Aorta (tissue), 5 donors: ENCODE data around the gene KCNH8. TPM values are rescaled to one million over a fixed set of nuclear protein-coding genes. Genes with fewer than 3 reads are reported as not detected.

Experiments
- ATAC-seq: fragments of 200-7000 bp; cut with Tn5 transposase; one replicate; pipeline ENCODE4 v1.9.1; 2022; ENCODE audit warnings: moderate library complexity; ENCODE audit not compliant: low FRiP score
- DNase-seq, 2 donors: peaks; one replicate each; pipeline ENCODE4 v3.0.0-alpha.2; 2020
- H3K27ac ChIP-seq, 2 donors: one replicate each; pipeline ENCODE4 v1.5.1; 2013; ENCODE audit warnings: low read length in 2 of 2, mild to moderate bottlenecking in 2 of 2, moderate library complexity in 2 of 2, control low read depth in 1 of 2, inconsistent platforms in 1 of 2, low read depth in 1 of 2
- H3K27me3 ChIP-seq, 2 donors: one replicate each; pipeline ENCODE4 v1.6.1; 2013; ENCODE audit warnings: control low read depth in 1 of 2, low read length in 1 of 2, mild to moderate bottlenecking in 1 of 2, moderate library complexity in 1 of 2; ENCODE audit not compliant: insufficient read depth in 2 of 2, control insufficient read depth in 1 of 2
- H3K36me3 ChIP-seq, 2 donors: one replicate each; pipeline ENCODE4 v1.6.1; 2013; ENCODE audit warnings: control low read depth in 1 of 2, low read length in 1 of 2, mild to moderate bottlenecking in 1 of 2; ENCODE audit not compliant: insufficient read depth in 2 of 2, control insufficient read depth in 1 of 2
- H3K4me1 ChIP-seq, 2 donors: one replicate each; pipeline ENCODE4 v1.6.1; 2013; ENCODE audit warnings: low read length in 2 of 2, control low read depth in 1 of 2, mild to moderate bottlenecking in 1 of 2, moderate library complexity in 1 of 2; ENCODE audit not compliant: insufficient read depth in 2 of 2, control insufficient read depth in 1 of 2
- H3K4me3 ChIP-seq, 2 donors: one replicate each; pipeline ENCODE4 v1.5.1; 2013; ENCODE audit warnings: low read length in 2 of 2, control low read depth in 1 of 2, mild to moderate bottlenecking in 1 of 2
- H3K9me3 ChIP-seq: one replicate; pipeline ENCODE4 v1.6.1; 2013; ENCODE audit warnings: mild to moderate bottlenecking, low read length; ENCODE audit not compliant: control insufficient read depth
- WGBS, 2 donors: extraction: QIAGEN DNeasy Blood & Tissue Kit; methylation state at CpG; one replicate each; pipeline ENCODE4 v1.1.7; 2013; 5-methylcytosine and 5-hydroxymethylcytosine counted together
- intact Hi-C, 2 donors: fragments of 100-400 bp; cut with DNase I; formaldehyde crosslinking; loops; one replicate each; pipeline versions ENCODE4 v1.14.2 to v1.15.0; 2022
- polyA plus RNA-seq, 2 donors: library from polyadenylated mRNA; stranded (reverse); fragments of 200-250 nt; gene quantifications; one replicate each; pipeline ENCODE4 v1.2.3, GENCODE V29; 2013
- total RNA-seq, 2 donors: library from RNA; stranded (reverse); fragmentation: NEBNext Ultra II Directional; extraction: Animal tissue kit (Norgen Biotek cat#: 25700); gene quantifications; one replicate each; pipeline ENCODE4 v1.2.1, GENCODE V29; 2021
- donor health status: healthy with polysubstance abuse.
- donor health status: Bipolar disorder and iron deficiency.
- donor health status: DM: no; HTN: no; CAD: no.
- donor health status: DM: no; HTN: no; CAD: no.
- donor health status: DM: yes; HTN: yes; CAD: no.

Gene KCNH8
- total and polyA plus RNA-seq, 4 donors, result 0.13 to 0.29 (median 0.15) TPM; not detected in 1

DNA sequence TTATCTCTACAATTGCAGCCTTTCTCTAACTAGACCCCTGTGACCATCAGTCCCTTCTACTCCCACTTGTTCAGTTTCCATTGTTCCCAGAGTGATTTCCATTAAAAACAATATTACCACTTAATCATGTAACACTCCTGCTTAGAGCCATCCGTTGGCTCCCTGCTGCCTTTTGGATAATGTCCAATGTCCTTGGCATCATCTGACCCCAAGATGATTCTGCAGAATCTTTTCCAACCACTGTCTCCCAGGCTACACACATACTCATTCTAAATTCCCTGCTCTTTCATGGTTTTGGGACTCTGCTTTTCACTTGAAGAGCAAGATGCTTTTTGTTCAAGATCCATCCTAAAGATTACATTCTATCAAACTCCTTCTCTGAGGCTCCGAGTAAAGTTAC lies 7.1 kb downstream of the KCNH8 start:
- intact Hi-C loops, result no loop called here

DNA sequence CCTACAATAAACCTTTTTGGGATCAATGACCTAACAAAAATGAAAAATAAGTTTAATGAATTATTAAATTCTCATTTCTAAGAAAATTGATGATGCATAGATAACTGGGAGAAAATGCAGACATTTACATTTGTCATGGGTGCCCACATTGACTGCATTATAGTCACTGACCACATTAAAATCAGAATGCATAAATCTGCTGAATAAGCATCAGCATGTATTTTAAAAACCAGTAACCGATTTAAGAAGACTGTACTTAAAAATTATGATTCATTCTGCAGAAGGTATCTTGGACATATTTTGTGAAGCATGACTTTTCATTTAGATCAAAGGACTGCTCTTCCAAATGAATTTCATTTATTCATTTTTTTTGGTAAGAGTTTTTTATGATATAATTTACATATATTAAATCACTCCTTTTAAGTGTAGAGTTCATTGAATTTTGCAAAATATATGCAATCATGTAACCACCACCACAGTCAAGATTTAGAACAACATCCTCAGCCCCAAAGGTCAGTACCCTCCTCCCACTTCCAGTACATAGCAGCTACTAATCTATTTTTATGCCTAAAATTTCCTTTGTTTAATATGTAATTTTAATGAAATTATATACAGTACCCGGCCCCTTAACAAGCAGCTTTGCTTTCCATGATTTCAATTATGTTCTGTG lies 11.8 kb downstream of the KCNH8 start:
- WGBS, 2 donors, result 77 to 80% methylated on average over 2 of the region's 2 CpGs

More for the DNA sequence above, 7.1 kb downstream of the KCNH8 start:
- Histone ChIP-seq H3K4me3 (no peak overlapping the region), H3K27ac (no peak overlapping the region), H3K27me3 (no peaks in the 10 kb centered on the region), H3K4me1 (no peaks in the 10 kb centered on the region), H3K9me3 (no peaks in the 10 kb centered on the region), H3K36me3 (no peaks in the 10 kb centered on the region)
- WGBS, 2 donors, result 64% methylated on average over 2 of the region's 2 CpGs
- ATAC-seq, result no peak
- no peak for DNase-seq

GRCh38 chr3:19165654-19166053 lies 17.3 kb downstream of the KCNH8 start:
- intact Hi-C loops, result no loop called here
- DNase-seq (no peak), ATAC-seq (no peak)
- 71 to 85% methylated on average over 2 of the region's 2 CpGs for WGBS, 2 donors
- Histone ChIP-seq H3K9me3 (no peaks in the 10 kb centered on the region), H3K4me3 (no peak overlapping the region), H3K4me1 (no peaks in the 10 kb centered on the region), H3K27me3 (no peaks in the 10 kb centered on the region), H3K27ac (no peak overlapping the region), H3K36me3 (no peaks in the 10 kb centered on the region)

More for the DNA sequence above, 11.8 kb downstream of the KCNH8 start:
- Histone ChIP-seq H3K4me3 (no peak overlapping the region), H3K9me3 (no peaks in the 10 kb centered on the region), H3K4me1 (no peaks in the 10 kb centered on the region), H3K27me3 (no peaks in the 10 kb centered on the region), H3K36me3 (no peaks in the 10 kb centered on the region), H3K27ac (no peak overlapping the region)
- DNase-seq (no peak), ATAC-seq (no peak)
- intact Hi-C loops, result no loop called here

DNA sequence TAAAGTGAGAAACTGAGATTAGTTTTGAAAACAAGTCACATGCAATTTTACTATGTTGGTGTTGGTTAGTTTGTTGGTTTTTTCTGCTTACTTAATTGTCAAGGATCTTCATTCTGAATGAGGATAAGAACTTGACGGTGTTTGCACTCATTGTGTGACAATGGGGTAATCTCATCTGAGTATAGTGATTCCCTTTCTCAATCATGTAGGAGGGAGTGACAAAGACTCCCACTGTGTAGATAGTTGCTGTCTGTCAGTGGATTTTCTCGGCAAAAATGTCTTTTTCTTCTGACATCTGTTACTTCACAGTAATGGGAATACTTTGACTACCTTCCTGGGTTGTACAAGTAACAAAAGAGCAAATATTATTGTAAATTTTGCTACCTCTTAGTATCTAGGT lies 23.5 kb downstream of the KCNH8 start:
- intact Hi-C loops, result no loop called here
- H3K27me3 ChIP-seq, result no peaks in the 10 kb centered on the region
- H3K4me1 ChIP-seq, result no peaks in the 10 kb centered on the region
- no peak for ATAC-seq
- H3K4me3 ChIP-seq, result no peak overlapping the region
- WGBS, 2 donors, result 52 to 58% methylated on average over 2 of the region's 2 CpGs
- no peaks in the 10 kb centered on the region for H3K9me3 ChIP-seq
- DNase-seq, result no peak
- no peaks in the 10 kb centered on the region for H3K36me3 ChIP-seq
- H3K27ac ChIP-seq, result no peak overlapping the region

- Histone ChIP-seq H3K36me3 (no peaks in the 10 kb centered on the region), H3K4me1 (no peaks in the 10 kb centered on the region), H3K9me3 (no peaks in the 10 kb centered on the region), H3K27me3 (no peaks in the 10 kb centered on the region), H3K27ac (no peak overlapping the region), H3K4me3 (no peak overlapping the region)
- ATAC-seq (no peak), DNase-seq (no peak)
- intact Hi-C loops, result no loop called here
- 13 to 21% methylated on average over 1 of the region's 1 CpG for WGBS, 2 donors
Observed at GRCh38 chr3:19173945-19174344, 25.6 kb downstream of the KCNH8 start.

GRCh38 chr3:19183584-19183983 lies 35.3 kb downstream of the KCNH8 start:
- ATAC-seq (no peak), DNase-seq (no peak)
- no peak overlapping the region for H3K27ac ChIP-seq
- no peak overlapping the region for H3K4me3 ChIP-seq
- H3K9me3 ChIP-seq, result no peaks in the 10 kb centered on the region
- H3K4me1 ChIP-seq, result no peaks in the 10 kb centered on the region
- no peaks in the 10 kb centered on the region for H3K27me3 ChIP-seq
- 38 to 42% methylated on average over 5 of the region's 5 CpGs for whole genome bisulfite sequencing, 2 donors
- H3K36me3 ChIP-seq, result no peaks in the 10 kb centered on the region
- intact Hi-C loops, result no loop called here

DNA sequence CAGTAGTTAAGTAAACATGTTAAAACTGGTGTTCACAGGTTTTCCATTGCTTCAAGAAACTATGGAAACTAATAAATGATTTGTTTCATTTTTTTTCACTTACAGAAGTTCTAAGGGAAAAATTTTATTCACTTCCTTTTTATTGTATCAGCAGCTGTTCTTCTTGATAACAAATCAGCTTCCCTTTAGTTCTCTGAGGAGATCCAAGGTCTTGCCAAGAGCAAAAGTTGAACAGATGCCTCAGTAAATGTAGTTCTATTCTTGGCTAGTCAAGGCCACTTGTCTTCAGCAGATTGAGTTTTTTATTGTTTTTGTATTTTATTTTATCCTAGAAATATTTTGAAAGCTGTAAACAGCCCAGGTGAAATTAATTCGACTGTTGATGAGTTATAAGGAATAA lies 41.8 kb downstream of the KCNH8 start:
- ATAC-seq (no peak), DNase-seq (no peak)
- no peak overlapping the region for H3K27ac ChIP-seq
- H3K27me3 ChIP-seq, result no peaks in the 10 kb centered on the region
- 55 to 61% methylated on average over 1 of the region's 1 CpG for WGBS, 2 donors
- H3K36me3 ChIP-seq, result no peaks in the 10 kb centered on the region
- H3K4me3 ChIP-seq, result no peak overlapping the region
- intact Hi-C loops, result no loop called here
- no peaks in the 10 kb centered on the region for H3K4me1 ChIP-seq
- H3K9me3 ChIP-seq, result no peaks in the 10 kb centered on the region

- ATAC-seq (no peak), DNase-seq (no peak)
- Histone ChIP-seq H3K4me3 (no peak overlapping the region), H3K27me3 (no peaks in the 10 kb centered on the region), H3K36me3 (no peaks in the 10 kb centered on the region), H3K27ac (no peak overlapping the region), H3K4me1 (peaks cover 0 to 3% of the 10 kb centered on the region in 2 donors), H3K9me3 (no peaks in the 10 kb centered on the region)
- 82 to 88% methylated on average over 4 of the region's 4 CpGs for whole genome bisulfite sequencing, 2 donors
- intact Hi-C loops, result no loop called here
Observed at GRCh38 chr3:19190602-19191001, 42.3 kb downstream of the KCNH8 start.

GRCh38 chr3:19199131-19199530 lies 50.8 kb downstream of the KCNH8 start:
- DNase-seq, result no peak
- Histone ChIP-seq H3K4me1 (peaks cover 0 to 3% of the 10 kb centered on the region in 2 donors), H3K36me3 (no peaks in the 10 kb centered on the region), H3K9me3 (no peaks in the 10 kb centered on the region), H3K4me3 (no peak overlapping the region), H3K27ac (no peak overlapping the region), H3K27me3 (no peaks in the 10 kb centered on the region)
- intact Hi-C loops, result no loop called here
- 62 to 66% methylated on average over 2 of the region's 2 CpGs for whole genome bisulfite sequencing, 2 donors
- ATAC-seq, result no peak
